GM12891 (cell line): ENCODE results near the gene STK32B.

Experiments used
- DNase-seq: peaks from one replicate; pipeline ENCODE4 v3.0.0; 2011; ENCODE audit warnings: low spot score; ENCODE audit not compliant: insufficient read length
- FAIRE-seq: peaks from 2 replicates; lab custom pipeline; 2011; peaks lifted over from hg19 to GRCh38; lab: Jason Lieb, UNC
- PAX5 ChIP-seq: IDR thresholded peaks from 2 replicates; pipeline ENCODE4 v1.6.1; 2011; ENCODE audit warnings: low read length, moderate library complexity, mild to moderate bottlenecking; ENCODE audit not compliant: insufficient read depth, severe bottlenecking
- POLR2A ChIP-seq: IDR thresholded peaks from 2 replicates; pipeline ENCODE4 v1.6.1; 2011; ENCODE audit warnings: low read depth, low read length, control low read depth
- POLR2AphosphoS5 ChIP-seq: IDR thresholded peaks from 2 replicates; pipeline ENCODE4 v1.6.1; 2011; ENCODE audit warnings: low read depth, low read length, control low read depth
- POU2F2 ChIP-seq: IDR thresholded peaks from 2 replicates; pipeline ENCODE4 v1.6.1; 2011; ENCODE audit warnings: low read depth, mild to moderate bottlenecking, control low read depth, low read length, moderate library complexity
- SPI1 ChIP-seq: IDR thresholded peaks from 2 replicates; pipeline ENCODE4 v1.6.1; 2011; ENCODE audit warnings: low read depth, low read length, control low read depth
- TAF1 ChIP-seq: IDR thresholded peaks from 2 replicates; pipeline ENCODE4 v1.6.1; 2011; ENCODE audit warnings: low read depth, low read length, control low read depth

STK32B gene

DNA sequence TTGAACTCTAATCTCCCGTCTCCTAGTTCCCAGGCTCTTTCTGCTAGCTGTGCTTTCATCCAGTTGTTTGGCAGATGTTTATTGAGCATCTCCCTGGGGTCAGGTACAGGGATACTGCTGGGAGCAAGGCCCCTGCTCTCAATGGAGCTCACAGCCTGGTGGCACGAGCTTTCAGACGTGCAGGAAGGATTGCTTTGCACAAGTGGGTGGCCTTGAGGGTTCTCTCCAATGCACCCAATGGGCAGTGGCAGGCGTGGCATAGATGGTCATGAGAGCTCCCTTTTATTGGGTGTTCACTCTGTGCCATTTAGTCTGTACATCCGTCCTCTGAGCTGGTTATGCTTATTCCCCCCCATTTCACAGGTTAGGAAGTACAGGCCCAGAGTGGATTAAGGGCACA is 421.8 kb downstream of the STK32B start:
- DNase-seq (no peak), FAIRE-seq (no peak)
- TF ChIP-seq SPI1 (no peak), POU2F2 (no peak), PAX5 (no peak), TAF1 (no peak), POLR2AphosphoS5 (no peak), POLR2A (no peak)

DNA sequence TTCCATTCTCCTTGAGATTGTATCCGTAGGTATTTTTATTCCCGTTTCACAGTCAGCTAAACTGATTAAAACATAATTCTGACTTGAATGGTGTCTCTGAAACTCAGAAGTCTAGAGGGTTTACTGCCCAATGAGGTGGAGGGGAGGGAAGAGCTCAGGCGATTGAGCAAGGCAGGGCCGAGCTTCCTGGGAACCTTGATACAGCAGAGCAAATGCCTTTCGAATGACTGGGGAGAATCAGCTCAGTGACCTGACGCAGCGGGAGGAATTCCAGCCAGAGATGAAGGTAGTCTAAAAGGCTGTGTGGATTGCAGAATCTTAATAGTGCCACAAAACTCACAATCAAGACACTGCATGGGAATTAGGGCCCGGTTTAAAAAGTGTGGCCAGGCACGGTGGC is 423.5 kb downstream of the STK32B start:
- DNase-seq, result no peak
- no peak for FAIRE-seq

DNA sequence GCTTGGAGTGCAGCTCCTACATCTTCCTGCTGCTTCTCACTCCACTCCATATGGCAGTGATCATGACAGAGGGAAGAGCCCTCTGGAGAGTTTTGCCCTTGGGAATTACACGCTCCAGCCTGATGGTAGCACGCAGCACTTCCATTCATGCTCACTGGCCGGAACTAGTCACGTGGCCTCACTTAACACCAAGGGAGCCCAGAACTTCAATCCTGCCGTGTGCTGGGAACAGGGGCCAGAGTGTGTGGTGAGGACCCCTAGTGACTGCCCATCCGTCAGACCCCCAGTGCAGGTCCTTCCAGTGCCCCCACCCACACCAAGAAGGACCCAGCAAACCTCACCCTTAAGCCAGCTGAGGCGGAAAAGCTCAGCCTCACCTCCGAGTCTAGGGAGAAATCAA is 426.3 kb downstream of the STK32B start:
- TF ChIP-seq SPI1 (no peak), POLR2A (no peak), TAF1 (no peak), POU2F2 (no peak), POLR2AphosphoS5 (no peak), PAX5 (no peak)
- DNase-seq (no peak), FAIRE-seq (no peak)

More for the DNA sequence above, 423.5 kb downstream of the STK32B start:
- TF ChIP-seq SPI1, result no peak
- TF ChIP-seq POLR2A, result no peak
- TF ChIP-seq TAF1, result no peak
- no peak for TF ChIP-seq PAX5
- no peak for TF ChIP-seq POU2F2

DNA sequence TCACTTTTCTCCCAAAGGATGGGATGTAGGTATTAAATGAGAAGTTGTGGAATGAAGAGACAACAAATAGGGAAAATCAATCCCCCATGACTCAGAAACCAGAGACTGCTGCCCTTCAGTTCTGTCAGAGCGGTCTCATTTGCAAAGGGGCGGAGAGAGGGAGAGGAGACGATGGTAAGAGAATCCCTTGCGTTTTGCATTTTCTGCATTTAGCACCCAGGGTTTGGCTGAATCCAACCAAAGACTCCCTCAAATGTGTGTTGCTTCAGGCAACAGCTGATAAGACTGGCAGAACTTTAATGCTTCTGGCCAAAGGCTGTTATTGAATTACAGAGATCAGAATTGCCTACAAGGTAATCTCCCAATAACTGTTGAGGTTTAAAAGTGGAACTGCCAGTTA is 426.9 kb downstream of the STK32B start:
- TF ChIP-seq POU2F2 (no peak), POLR2AphosphoS5 (no peak), POLR2A (no peak), PAX5 (no peak), TAF1 (no peak), SPI1 (no peak)
- DNase-seq (no peak), FAIRE-seq (no peak)

DNA sequence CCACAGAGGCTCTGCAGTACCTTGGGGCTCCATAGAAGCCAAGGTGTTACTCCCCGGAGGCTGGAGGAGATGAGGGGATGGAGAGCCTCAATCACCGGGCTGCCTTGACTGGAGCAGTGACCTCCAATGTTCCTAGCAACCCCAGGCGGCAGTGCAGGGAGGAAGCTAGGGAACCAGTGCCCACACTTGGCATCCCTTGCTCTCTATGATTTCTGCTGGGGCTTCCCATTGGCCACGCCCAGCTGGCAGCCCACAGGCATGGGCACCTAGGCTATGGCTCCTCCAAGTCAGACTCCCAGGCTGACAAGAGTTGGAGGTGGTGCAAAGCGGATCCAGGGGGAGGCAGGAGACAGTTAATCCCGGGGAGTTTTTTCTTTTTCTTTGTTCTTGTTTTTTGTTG is 427.4 kb downstream of the STK32B start:
- no peak for FAIRE-seq
- DNase-seq, result no peak
- TF ChIP-seq POLR2A (no peak), TAF1 (no peak), PAX5 (no peak), POLR2AphosphoS5 (no peak)

DNA sequence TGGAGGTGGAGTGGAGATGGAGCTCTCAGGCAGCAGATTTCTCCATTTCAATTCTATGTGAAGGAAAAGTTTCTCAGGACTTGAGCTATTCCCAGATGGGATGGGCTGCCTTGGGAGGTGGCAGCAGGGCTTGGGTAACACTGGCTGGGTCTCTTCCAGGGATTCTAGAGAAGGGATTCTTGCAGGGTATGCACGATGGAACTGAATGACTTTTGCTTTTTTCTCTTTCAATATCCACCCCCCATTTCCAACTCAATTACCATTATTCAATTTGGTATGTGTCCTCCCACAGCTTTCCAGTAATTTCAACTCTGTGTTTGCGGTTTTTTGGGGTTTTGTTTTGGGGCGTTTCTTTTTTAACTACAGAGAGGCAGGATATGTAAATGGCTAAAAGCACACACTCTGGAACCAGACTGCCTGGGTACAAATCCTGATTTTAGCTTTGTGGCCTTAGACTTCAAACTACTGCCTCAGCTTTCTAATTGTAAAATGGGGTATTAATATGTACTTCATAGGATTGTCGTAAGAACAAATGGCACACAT is 428.3 kb downstream of the STK32B start:
- FAIRE-seq, result no peak
- no peak for DNase-seq
- TF ChIP-seq TAF1 (no peak), POU2F2 (no peak), PAX5 (no peak), POLR2A (no peak), POLR2AphosphoS5 (no peak), SPI1 (no peak)

DNA sequence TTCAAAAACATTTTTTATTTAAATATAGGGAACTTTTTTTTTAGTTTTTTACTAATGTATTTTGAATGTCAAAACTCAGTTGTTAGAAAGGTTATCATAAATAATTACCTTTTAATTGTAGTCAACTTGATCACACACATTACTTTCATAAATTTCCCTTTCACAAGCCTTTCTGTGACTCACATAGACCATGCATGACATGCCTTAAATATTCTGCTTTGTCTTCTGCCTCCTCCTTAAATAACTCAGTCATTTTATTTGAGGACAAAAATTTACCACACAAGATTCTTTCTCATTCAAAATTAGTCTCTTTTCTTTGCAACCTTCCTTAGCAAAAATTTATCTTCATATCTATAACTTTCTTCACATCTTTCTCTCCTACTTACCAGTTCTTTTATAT is 437.1 kb downstream of the STK32B start:
- FAIRE-seq, result no peak
- DNase-seq, result no peak
- no peak for TF ChIP-seq PAX5
- TF ChIP-seq POU2F2, result no peak
- TF ChIP-seq POLR2A, result no peak
- no peak for TF ChIP-seq SPI1
- no peak for TF ChIP-seq POLR2AphosphoS5
- no peak for TF ChIP-seq TAF1

DNA sequence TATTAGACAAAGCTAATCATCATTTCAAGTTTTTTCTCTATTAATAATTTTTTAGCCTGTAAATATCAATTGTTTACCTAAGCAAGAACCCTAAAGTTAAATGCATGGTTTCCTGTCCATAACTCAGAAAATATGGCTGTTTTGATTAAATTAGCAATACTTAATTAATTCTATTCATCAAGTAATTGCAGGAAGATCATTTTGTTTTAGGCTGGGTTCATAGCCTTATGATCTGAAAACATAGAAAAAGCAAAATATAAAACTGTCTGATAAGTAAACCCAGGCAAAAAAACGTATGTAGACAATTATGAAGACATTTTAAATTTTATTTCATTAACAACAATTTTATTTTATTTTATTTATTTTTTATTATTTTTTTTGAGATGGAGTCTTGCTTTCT is 438.0 kb downstream of the STK32B start:
- no peak for FAIRE-seq
- no peak for DNase-seq
- TF ChIP-seq SPI1 (no peak), POU2F2 (no peak)

DNA sequence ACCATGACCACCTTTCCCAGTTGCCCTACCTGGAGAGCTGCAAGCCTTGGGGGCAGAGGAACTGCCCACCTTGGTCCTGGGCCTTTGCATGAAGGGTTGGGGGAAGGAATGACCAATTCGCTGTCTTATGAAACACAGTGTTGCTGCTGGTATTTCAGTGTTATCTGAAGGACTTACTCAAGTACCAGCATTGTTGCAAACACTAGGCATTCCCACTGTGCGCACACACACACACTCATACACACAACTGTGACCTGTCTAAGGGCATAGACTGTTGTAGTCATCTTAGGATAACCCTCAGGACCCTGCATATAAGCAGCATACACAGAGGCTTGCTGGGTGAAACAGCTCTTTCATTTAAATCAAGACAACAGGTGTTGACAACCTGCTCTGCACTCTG is 446.2 kb downstream of the STK32B start:
- no peak for FAIRE-seq
- TF ChIP-seq POU2F2, result no peak
- no peak for TF ChIP-seq SPI1
- no peak for TF ChIP-seq POLR2A
- no peak for TF ChIP-seq POLR2AphosphoS5
- TF ChIP-seq TAF1, result no peak
- TF ChIP-seq PAX5, result no peak
- DNase-seq, result no peak

DNA sequence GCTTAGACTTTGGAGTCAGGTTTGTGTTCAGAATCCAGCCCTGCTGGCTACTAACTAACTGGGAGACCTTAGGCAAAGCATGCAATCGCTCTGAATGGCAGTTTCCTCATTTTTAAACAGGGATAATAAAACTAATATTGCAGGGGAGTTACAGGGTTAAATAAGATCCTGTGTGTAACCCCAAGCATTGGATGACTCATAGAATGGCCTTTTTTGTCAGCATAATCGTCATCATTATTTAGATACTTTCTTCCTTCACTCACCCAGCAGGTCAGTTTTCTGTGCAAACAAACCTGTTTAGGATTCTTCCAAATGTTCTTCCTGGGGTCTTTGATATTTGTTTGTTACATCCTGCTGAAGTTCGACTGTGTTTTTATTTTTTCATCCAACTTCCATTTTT is 448.9 kb downstream of the STK32B start:
- TF ChIP-seq POLR2AphosphoS5 (no peak), POLR2A (no peak), SPI1 (no peak), PAX5 (no peak), TAF1 (no peak), POU2F2 (no peak)
- no peak for DNase-seq
- no peak for FAIRE-seq
